GM06990 (cell line): ENCODE data around the gene CXCL16.

ENCODE experiments used
- DNase-seq: peaks from one replicate; pipeline ENCODE4 v3.0.0-alpha.2; 2011; ENCODE audit not compliant: insufficient read length; ENCODE audit errors: extremely low read depth
- H3K27me3 ChIP-seq: replicated peaks from 2 replicates; pipeline ENCODE4 v1.6.0; 2011; ENCODE audit warnings: low read length; ENCODE audit not compliant: control insufficient read depth, insufficient read depth
- H3K36me3 ChIP-seq: 2 replicates; pipeline ENCODE4 v1.5.1; 2011; ENCODE audit warnings: low read length; ENCODE audit not compliant: control insufficient read depth, insufficient read depth
- H3K4me3 ChIP-seq: replicated peaks from 2 replicates; pipeline ENCODE4 v1.5.1; 2011; ENCODE audit warnings: low read depth, mild to moderate bottlenecking, control low read depth, low read length
- CTCF ChIP-seq: IDR thresholded peaks from 2 replicates; pipeline ENCODE4 v1.5.1; 2011; ENCODE audit warnings: low read length, control low read depth, mild to moderate bottlenecking, inconsistent platforms; ENCODE audit not compliant: insufficient read depth, poor library complexity, severe bottlenecking

CXCL16 gene

GRCh38 chr17:4742133-4742532 is 2.4 kb upstream of the CXCL16 start:
- no peak for TF ChIP-seq CTCF
- DNase-seq = no peak
- no peaks in the 10 kb centered on the region for H3K36me3 ChIP-seq
- H3K4me3 ChIP-seq = no peak overlapping the region
- no peaks in the 10 kb centered on the region; the same call in 1 of the 2 replicates for H3K27me3 ChIP-seq

GRCh38 chr17:4741544-4741943 is 1.8 kb upstream of the CXCL16 start:
- no peak for TF ChIP-seq CTCF
- no peak overlapping the region for H3K4me3 ChIP-seq
- H3K36me3 ChIP-seq = no peaks in the 10 kb centered on the region
- no peak for DNase-seq
- no peaks in the 10 kb centered on the region; the same call in 1 of the 2 replicates for H3K27me3 ChIP-seq

GRCh38 chr17:4740584-4740983 is 856 bp upstream of the CXCL16 start:
- Histone ChIP-seq H3K36me3 (no peaks in the 10 kb centered on the region), H3K4me3 (no peak overlapping the region), H3K27me3 (no peaks in the 10 kb centered on the region; the same call in 1 of the 2 replicates)
- no peak for TF ChIP-seq CTCF
- DNase-seq = no peak

- H3K36me3 ChIP-seq = no peaks in the 10 kb centered on the region
- H3K4me3 ChIP-seq = peak overlapping the region; percentile 68
- DNase-seq = no peak
- no peaks in the 10 kb centered on the region; the same call in 1 of the 2 replicates for H3K27me3 ChIP-seq
- TF ChIP-seq CTCF = no peak
Measured at GRCh38 chr17:4740025-4740351, 260 bp upstream of the CXCL16 start.

GRCh38 chr17:4738136-4739121 is 1.3 kb downstream of the CXCL16 start:
- no peaks in the 10 kb centered on the region; the same call in 1 of the 2 replicates for H3K27me3 ChIP-seq
- TF ChIP-seq CTCF = no peak
- peak overlapping the region; percentile 68 for H3K4me3 ChIP-seq
- no peak for DNase-seq
- H3K36me3 ChIP-seq = no peaks in the 10 kb centered on the region
